Stomach (tissue), 9 donors: ENCODE results near the gene TENM4. TPM values are rescaled to one million over a fixed set of nuclear protein-coding genes. Genes with fewer than 3 reads are reported as not detected.

Experiments used
- DNase-seq, 2 donors: peaks; one replicate each; pipeline versions ENCODE4 v3.0.0 to v3.0.0-alpha.2; 2013 to 2019
- H3K27ac ChIP-seq, 5 donors: fragments of 200-600 bp in 4 of 5; sonication (generic) in 4 of 5; one replicate each; pipeline ENCODE4 v1.5.1; 2013 to 2019; ENCODE audit warnings: mild to moderate bottlenecking in 1 of 5, moderate library complexity in 1 of 5
- H3K27me3 ChIP-seq, 3 donors: fragments of 200-600 bp; sonication (generic); one replicate each; pipeline ENCODE4 v1.5.1; 2017 to 2019; ENCODE audit warnings: mixed run types in 1 of 3
- H3K36me3 ChIP-seq, 4 donors: fragments of 200-600 bp; sonication (generic); 1 replicate in 3 of 4; 2 replicates in 1 of 4; pipeline ENCODE4 v1.5.1; 2016 to 2019
- H3K4me1 ChIP-seq, 4 donors: fragments of 200-600 bp; sonication (generic); one replicate each; pipeline ENCODE4 v1.5.1; 2016 to 2019
- H3K4me3 ChIP-seq, 4 donors: fragments of 200-600 bp; sonication (generic) in 3 of 4; one replicate each; pipeline ENCODE4 v1.5.1; 2016 to 2019; ENCODE audit warnings: mild to moderate bottlenecking in 1 of 4
- H3K9me3 ChIP-seq, 4 donors: fragments of 200-600 bp; sonication (generic); one replicate each; pipeline ENCODE4 v1.5.1; 2016 to 2019
- EP300 ChIP-seq: sonication (generic); formaldehyde crosslinking; IDR thresholded peaks from one replicate; pipeline ENCODE4 v1.6.1; 2017; ENCODE audit warnings: antibody characterized with exemption
- POLR2A ChIP-seq, 4 donors: fragments of 450-650 bp; IDR thresholded peaks; one replicate each; pipeline ENCODE4 v1.6.1; 2016; ENCODE audit warnings: antibody characterized with exemption in 4 of 4, control low read depth in 2 of 4, mild to moderate bottlenecking in 1 of 4, moderate library complexity in 1 of 4
- POLR2AphosphoS5 ChIP-seq, 3 donors: sonication (generic); formaldehyde crosslinking; IDR thresholded peaks; one replicate each; pipeline ENCODE4 v1.6.1; 2016; ENCODE audit warnings: antibody characterized with exemption in 3 of 3
- WGBS, 5 donors: extraction: QIAGEN DNeasy Blood & Tissue Kit in 3 of 5; methylation state at CpG; one replicate each; pipeline versions ENCODE4 v1.1.5 to v1.1.7; 2013 to 2018; 5-methylcytosine and 5-hydroxymethylcytosine counted together
- intact Hi-C: fragments of 100-400 bp; cut with DNase I; formaldehyde crosslinking; loops from one replicate; pipeline ENCODE4 v1.15.1; 2023; ENCODE audit warnings: low total_unique reads
- polyA plus RNA-seq, 3 donors: library from polyadenylated mRNA; stranded (reverse); fragments of 200-250 nt; gene quantifications; one replicate each; pipeline ENCODE4 v1.2.3, GENCODE V29; 2013
- total RNA-seq, 5 donors: library from RNA; depleted of rRNA; stranded (reverse); fragments of >200 nt; gene quantifications; one replicate each; pipeline versions ENCODE4 v1.1.0 to v1.2.3, GENCODE V29; 2014 to 2016
- TF ChIP-seq, protein P1 (sequence below), 7 experiments: fragments of 450-650 bp in 4 of 7; fragments of 200-600 bp in 3 of 7; sonication (generic) in 3 of 7; IDR thresholded peaks; one replicate each; pipeline ENCODE4 v1.5.1; 2016 to 2019; ENCODE audit warnings: antibody characterized with exemption in 7 of 7, control low read depth in 2 of 7, mild to moderate bottlenecking in 1 of 7
- donor health status: healthy with polysubstance abuse.
- donor health status: Bipolar disorder and iron deficiency.
- donor health status: healthy.

TENM4 gene
- total and polyA plus RNA-seq, 8 donors, result 0.06 to 13.2 (median 0.87) TPM; not detected in 1

DNA sequence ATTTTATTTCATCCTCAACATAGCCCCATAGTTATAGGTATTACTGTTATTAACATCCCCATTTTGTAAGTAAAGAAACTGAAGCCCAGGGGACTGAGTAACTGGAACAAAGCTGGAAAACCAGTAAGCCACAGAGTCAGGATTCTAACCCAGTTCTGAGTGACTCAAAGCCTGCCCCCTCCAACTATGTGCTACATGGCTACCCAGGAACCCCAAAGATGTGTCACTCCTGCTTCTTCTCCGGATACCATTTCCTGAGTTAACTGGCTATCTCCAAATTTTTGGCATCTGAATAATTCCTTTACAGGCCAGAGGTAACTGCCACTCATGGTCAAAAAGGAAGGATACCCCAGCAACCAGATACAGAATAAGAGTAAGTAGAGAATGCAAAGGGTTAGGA is 43.6 kb downstream of the TENM4 start:
- TF ChIP-seq, protein P1, sequence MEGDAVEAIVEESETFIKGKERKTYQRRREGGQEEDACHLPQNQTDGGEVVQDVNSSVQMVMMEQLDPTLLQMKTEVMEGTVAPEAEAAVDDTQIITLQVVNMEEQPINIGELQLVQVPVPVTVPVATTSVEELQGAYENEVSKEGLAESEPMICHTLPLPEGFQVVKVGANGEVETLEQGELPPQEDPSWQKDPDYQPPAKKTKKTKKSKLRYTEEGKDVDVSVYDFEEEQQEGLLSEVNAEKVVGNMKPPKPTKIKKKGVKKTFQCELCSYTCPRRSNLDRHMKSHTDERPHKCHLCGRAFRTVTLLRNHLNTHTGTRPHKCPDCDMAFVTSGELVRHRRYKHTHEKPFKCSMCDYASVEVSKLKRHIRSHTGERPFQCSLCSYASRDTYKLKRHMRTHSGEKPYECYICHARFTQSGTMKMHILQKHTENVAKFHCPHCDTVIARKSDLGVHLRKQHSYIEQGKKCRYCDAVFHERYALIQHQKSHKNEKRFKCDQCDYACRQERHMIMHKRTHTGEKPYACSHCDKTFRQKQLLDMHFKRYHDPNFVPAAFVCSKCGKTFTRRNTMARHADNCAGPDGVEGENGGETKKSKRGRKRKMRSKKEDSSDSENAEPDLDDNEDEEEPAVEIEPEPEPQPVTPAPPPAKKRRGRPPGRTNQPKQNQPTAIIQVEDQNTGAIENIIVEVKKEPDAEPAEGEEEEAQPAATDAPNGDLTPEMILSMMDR (IDR thresholded peaks at IDR 0.05), result no peak
- no peak for TF ChIP-seq POLR2A (IDR thresholded peaks at IDR 0.05)
- no peak for TF ChIP-seq POLR2AphosphoS5 (IDR thresholded peaks at IDR 0.05)
- TF ChIP-seq EP300, result no peak
- no peaks in the 10 kb centered on the region for H3K9me3 ChIP-seq
- H3K4me3 ChIP-seq, result no peak overlapping the region
- H3K27me3 ChIP-seq, result peaks cover 0 to 13% (median 0%) of the 10 kb centered on the region in 3 donors
- no peak overlapping the region for H3K27ac ChIP-seq
- 85 to 100% (median 95%) methylated on average over 1 of the region's 1 CpG for WGBS, 5 donors
- intact Hi-C loops, result no loop called here
- no peak for DNase-seq
- H3K36me3 ChIP-seq, result no peaks in the 10 kb centered on the region
- no peaks in the 10 kb centered on the region for H3K4me1 ChIP-seq

DNA sequence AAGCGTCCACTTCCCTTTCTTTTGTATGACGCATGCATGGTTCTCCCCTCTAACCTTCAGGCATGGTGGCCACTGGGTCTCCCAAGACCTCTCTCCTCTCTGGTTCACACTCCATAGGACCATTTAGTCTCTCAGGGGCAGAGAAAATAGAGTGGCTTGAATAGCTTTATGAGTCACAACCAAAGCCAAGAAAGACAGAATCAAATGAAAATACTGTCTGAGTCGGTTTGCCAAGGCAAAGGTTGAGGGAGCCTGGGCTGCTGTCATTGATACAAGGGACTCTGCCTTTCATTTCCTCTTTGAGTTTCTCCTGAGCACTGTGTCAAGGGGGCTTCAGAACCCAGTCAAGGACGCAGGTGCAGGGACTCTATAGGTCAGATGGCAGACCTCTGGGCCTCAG is 44.2 kb downstream of the TENM4 start:
- Histone ChIP-seq H3K27me3 (peaks cover 0 to 13% (median 0%) of the 10 kb centered on the region in 3 donors), H3K9me3 (no peaks in the 10 kb centered on the region), H3K4me3 (no peak overlapping the region), H3K27ac (no peak overlapping the region), H3K36me3 (no peaks in the 10 kb centered on the region), H3K4me1 (no peaks in the 10 kb centered on the region)
- WGBS, 5 donors, result 80 to 88% (median 86%) methylated on average over 4 of the region's 4 CpGs
- DNase-seq, result no peak
- TF ChIP-seq, protein P1 (IDR thresholded peaks at IDR 0.05), result no peak
- TF ChIP-seq POLR2A (IDR thresholded peaks at IDR 0.05), result no peak
- TF ChIP-seq POLR2AphosphoS5 (IDR thresholded peaks at IDR 0.05), result no peak
- no peak for TF ChIP-seq EP300
- intact Hi-C loops, result no loop called here

DNA sequence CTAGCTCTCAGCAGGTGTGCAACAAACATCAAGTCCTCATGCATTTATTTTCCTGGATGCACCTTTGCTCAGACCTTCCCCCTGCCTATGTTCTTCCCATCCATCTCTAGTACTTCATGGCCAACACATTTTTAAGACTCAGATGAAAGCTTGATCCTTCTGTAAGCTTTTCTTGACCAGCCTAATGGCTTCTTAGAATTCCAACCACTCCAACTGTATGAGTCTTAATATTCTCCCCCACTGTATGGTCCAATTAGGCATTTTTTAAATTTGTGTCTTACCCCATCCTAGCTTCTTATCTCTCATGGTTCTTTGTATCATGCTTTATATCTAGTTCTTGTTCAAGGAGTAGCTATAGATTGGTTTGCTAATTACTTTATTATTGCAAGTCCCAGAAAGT is 44.8 kb downstream of the TENM4 start:
- no peak overlapping the region for H3K4me3 ChIP-seq
- TF ChIP-seq, protein P1 (IDR thresholded peaks at IDR 0.05), result no peak
- no peak for TF ChIP-seq EP300
- no peak for TF ChIP-seq POLR2AphosphoS5 (IDR thresholded peaks at IDR 0.05)
- TF ChIP-seq POLR2A (IDR thresholded peaks at IDR 0.05), result no peak
- no peaks in the 10 kb centered on the region for H3K4me1 ChIP-seq
- DNase-seq, result no peak
- peaks cover 0 to 13% (median 0%) of the 10 kb centered on the region in 3 donors for H3K27me3 ChIP-seq
- no peaks in the 10 kb centered on the region for H3K36me3 ChIP-seq
- intact Hi-C loops, result no loop called here
- H3K27ac ChIP-seq, result no peak overlapping the region
- H3K9me3 ChIP-seq, result no peaks in the 10 kb centered on the region

- Histone ChIP-seq H3K36me3 (no peaks in the 10 kb centered on the region), H3K9me3 (no peaks in the 10 kb centered on the region), H3K4me1 (no peaks in the 10 kb centered on the region), H3K4me3 (no peak overlapping the region), H3K27ac (no peak overlapping the region), H3K27me3 (peaks cover 0 to 13% (median 0%) of the 10 kb centered on the region in 3 donors)
- peak in 1 of 2 donors; percentile 59 for DNase-seq
- intact Hi-C loops, result no loop called here
- 40 to 61% (median 43%) methylated on average over 9 of the region's 9 CpGs for WGBS, 5 donors
- TF ChIP-seq POLR2A (IDR thresholded peaks at IDR 0.05) (no peak), POLR2AphosphoS5 (IDR thresholded peaks at IDR 0.05) (no peak), EP300 (no peak)
- TF ChIP-seq, protein P1 (IDR thresholded peaks at IDR 0.05), result no peak
These were observed 47.3 kb downstream of the TENM4 start for GRCh38 chr11:79393362-79394043.
